GM18909 (cell line): ENCODE measurements around the gene AGTR1.
A peak's percentile ranks its signal among the peaks of the same experiment; 100 is the strongest.
"Not testable (repeated sequence)": the region's sequence is repeated elsewhere in the genome, so short reads cannot be mapped to it uniquely, and the experiment has no call there.

Source experiments
- ATAC-seq: cut with Tn5 transposase; IDR thresholded peaks from one replicate; pipeline ENCODE4 v1.9.1; 2021; ENCODE audit warnings: mild to moderate bottlenecking; ENCODE audit not compliant: unreplicated experiment, poor library complexity

The AGTR1 gene

GRCh38 chr3:148717885-148718561 is 20.3 kb downstream of the AGTR1 start:
- ATAC-seq: no peak

- no peak for ATAC-seq
Observed at GRCh38 chr3:148718982-148719862, 21.5 kb downstream of the AGTR1 start.

GRCh38 chr3:148720873-148721272 is 23.2 kb downstream of the AGTR1 start:
- no peak for ATAC-seq

GRCh38 chr3:148723631-148724030 is 25.9 kb downstream of the AGTR1 start:
- ATAC-seq: no peak

GRCh38 chr3:148727231-148727630 is 29.5 kb downstream of the AGTR1 start:
- peak; percentile 88 for ATAC-seq

- ATAC-seq: no peak
Observed at GRCh38 chr3:148728753-148729152, 31.1 kb downstream of the AGTR1 start.

- ATAC-seq: no peak
Observed at GRCh38 chr3:148729476-148730055, 31.9 kb downstream of the AGTR1 start.

GRCh38 chr3:148730676-148731075 is 33.0 kb downstream of the AGTR1 start:
- no peak for ATAC-seq

GRCh38 chr3:148735597-148735996 is 37.9 kb downstream of the AGTR1 start:
- peak; percentile 73 for ATAC-seq

- no peak for ATAC-seq
Observed at GRCh38 chr3:148736086-148736485, 38.4 kb downstream of the AGTR1 start.

GRCh38 chr3:148737104-148737530 is 39.4 kb downstream of the AGTR1 start:
- ATAC-seq: no peak

GRCh38 chr3:148739720-148740119 is 42.0 kb downstream of the AGTR1 start:
- no peak for ATAC-seq

- ATAC-seq: no peak
Observed at GRCh38 chr3:148740291-148740690, 42.6 kb downstream of the AGTR1 start.

- ATAC-seq: no peak
Observed at GRCh38 chr3:148741219-148741618, 43.5 kb downstream of the AGTR1 start.

GRCh38 chr3:148742118-148742517 is 44.4 kb downstream of the AGTR1 start:
- ATAC-seq: no peak

GRCh38 chr3:148746053-148746452 is 48.4 kb downstream of the AGTR1 start:
- no peak for ATAC-seq

- ATAC-seq: no peak
Observed at GRCh38 chr3:148748283-148748682, 50.6 kb downstream of the AGTR1 start.

- ATAC-seq: no peak
Observed at GRCh38 chr3:148750296-148750695, 52.6 kb downstream of the AGTR1 start.

GRCh38 chr3:148751461-148751860 is 53.8 kb downstream of the AGTR1 start:
- no peak for ATAC-seq

- ATAC-seq: not testable (repeated sequence)
Observed at GRCh38 chr3:148753385-148753784, 55.7 kb downstream of the AGTR1 start.

GRCh38 chr3:148755570-148755969 is 57.9 kb downstream of the AGTR1 start:
- ATAC-seq: no peak
